Epithelial cell of esophagus (primary cell): ENCODE data around the gene NHSL1.

Experiments used
- DNase-seq: peaks from one replicate; pipeline ENCODE4 v3.0.0; 2010; ENCODE audit warnings: low read depth
- H3K4me3 ChIP-seq: 2 replicates; pipeline ENCODE4 v1.5.1; 2011; ENCODE audit warnings: mild to moderate bottlenecking, low read length, control low read depth
- TF ChIP-seq, protein P1 (sequence below): IDR thresholded peaks from 2 replicates; pipeline ENCODE4 v1.5.1; 2011; ENCODE audit warnings: low read depth, mild to moderate bottlenecking, low read length, control low read depth, inconsistent platforms; ENCODE audit not compliant: insufficient read depth; ENCODE audit errors: missing control alignments

NHSL1 gene

GRCh38 chr6:138440758-138441357 lies 58.4 kb downstream of the NHSL1 start:
- TF ChIP-seq, protein P1, sequence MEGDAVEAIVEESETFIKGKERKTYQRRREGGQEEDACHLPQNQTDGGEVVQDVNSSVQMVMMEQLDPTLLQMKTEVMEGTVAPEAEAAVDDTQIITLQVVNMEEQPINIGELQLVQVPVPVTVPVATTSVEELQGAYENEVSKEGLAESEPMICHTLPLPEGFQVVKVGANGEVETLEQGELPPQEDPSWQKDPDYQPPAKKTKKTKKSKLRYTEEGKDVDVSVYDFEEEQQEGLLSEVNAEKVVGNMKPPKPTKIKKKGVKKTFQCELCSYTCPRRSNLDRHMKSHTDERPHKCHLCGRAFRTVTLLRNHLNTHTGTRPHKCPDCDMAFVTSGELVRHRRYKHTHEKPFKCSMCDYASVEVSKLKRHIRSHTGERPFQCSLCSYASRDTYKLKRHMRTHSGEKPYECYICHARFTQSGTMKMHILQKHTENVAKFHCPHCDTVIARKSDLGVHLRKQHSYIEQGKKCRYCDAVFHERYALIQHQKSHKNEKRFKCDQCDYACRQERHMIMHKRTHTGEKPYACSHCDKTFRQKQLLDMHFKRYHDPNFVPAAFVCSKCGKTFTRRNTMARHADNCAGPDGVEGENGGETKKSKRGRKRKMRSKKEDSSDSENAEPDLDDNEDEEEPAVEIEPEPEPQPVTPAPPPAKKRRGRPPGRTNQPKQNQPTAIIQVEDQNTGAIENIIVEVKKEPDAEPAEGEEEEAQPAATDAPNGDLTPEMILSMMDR = no peak
- DNase-seq = no peak
- no peak overlapping the region for H3K4me3 ChIP-seq

GRCh38 chr6:138440296-138440695 lies 59.0 kb downstream of the NHSL1 start:
- DNase-seq = no peak
- H3K4me3 ChIP-seq = no peak overlapping the region
- TF ChIP-seq, protein P1 = no peak

DNA sequence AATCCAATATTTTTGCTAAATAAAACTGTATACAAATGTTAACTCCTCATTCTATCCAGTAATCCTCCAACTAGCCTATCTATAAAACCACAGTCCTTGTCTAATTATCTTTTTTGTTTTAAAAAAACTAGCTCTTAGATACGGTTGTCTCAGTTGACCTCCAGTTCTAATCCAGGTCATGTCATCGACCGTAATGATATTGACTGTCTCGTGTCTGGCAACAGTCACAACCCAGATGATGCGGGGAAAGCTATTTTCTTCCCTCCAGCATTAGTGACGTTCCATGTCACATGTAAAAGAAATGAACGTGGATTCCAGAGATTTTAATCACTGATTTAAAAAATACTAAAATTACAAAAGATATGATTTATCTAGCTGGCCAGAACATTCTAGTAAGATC lies 59.7 kb downstream of the NHSL1 start:
- no peak for DNase-seq
- H3K4me3 ChIP-seq = no peak overlapping the region
- TF ChIP-seq, protein P1 = no peak

- TF ChIP-seq, protein P1 = no peak
- DNase-seq = no peak
- H3K4me3 ChIP-seq = no peak overlapping the region
Observed at GRCh38 chr6:138434925-138435324, 64.4 kb downstream of the NHSL1 start.

- H3K4me3 ChIP-seq = no peak overlapping the region
- TF ChIP-seq, protein P1 = no peak
- DNase-seq = no peak
Observed at GRCh38 chr6:138434096-138434495, 65.2 kb downstream of the NHSL1 start.

DNA sequence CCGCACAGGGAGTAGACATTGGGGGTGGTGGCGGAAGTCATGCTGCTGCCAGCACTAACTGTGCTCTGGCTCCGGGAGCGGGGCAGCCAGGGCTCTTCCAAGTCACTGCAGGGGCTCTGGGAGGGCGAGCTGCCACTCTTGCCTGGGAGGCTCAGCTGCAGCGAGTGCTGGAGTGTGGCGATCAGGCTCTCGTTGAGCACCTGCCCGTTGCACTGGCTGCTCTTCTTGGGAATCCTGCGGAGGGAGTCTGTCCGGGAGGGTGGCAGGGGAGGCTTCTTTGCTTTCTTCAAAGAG lies 67.3 kb downstream of the NHSL1 start:
- H3K4me3 ChIP-seq = no peak overlapping the region
- DNase-seq = no peak
- TF ChIP-seq, protein P1 = no peak

DNA sequence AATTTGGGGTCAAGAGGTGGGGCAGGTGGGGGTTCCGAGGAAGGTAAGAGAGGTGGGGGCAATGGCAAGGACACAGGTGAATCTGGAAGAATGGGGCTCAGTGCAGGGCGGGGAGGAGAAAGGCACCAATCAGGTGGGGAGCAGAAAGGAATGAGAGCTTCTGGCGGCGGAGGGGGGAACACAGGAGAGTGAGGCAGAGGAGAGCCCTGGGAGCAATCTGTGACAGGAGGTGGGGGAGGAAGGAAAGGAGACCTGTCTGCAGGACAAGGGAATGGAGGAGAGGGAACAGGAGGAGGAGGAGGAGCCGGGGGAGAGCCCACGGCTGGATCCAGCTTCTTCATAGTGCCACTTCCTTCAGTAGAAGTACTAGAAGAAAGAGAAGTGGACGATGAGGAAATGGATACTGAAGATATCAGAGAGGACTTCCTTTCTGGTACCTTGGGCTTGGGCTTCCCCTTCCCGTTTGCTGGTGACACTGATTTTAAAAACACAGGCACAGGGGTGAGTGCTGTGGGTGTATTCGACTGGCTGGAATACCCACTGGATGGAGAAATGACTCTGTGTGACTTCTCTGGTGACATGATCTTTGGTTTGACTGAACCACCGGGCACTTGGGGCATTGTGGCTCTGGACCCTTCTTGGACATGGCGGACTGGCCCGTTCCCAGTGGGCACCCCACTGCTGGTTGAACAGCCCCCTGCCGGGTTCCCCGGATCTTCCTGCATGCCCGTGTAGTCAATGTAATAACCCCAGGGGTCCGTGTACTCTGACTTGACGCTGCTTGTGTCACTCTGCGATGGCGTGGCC lies 67.8 kb downstream of the NHSL1 start:
- TF ChIP-seq, protein P1 = no peak
- H3K4me3 ChIP-seq = no peak overlapping the region
- no peak for DNase-seq
